SH-SY5Y (cell line): ENCODE results near the gene PIK3CA.

Experiments
- GATA2 ChIP-seq: IDR thresholded peaks from 2 replicates; pipeline ENCODE4 v1.6.1; 2011; ENCODE audit warnings: mild to moderate bottlenecking, low read depth, low read length
- GATA3 ChIP-seq: IDR thresholded peaks from 2 replicates; pipeline ENCODE4 v1.6.1; 2011; ENCODE audit warnings: low read depth, mild to moderate bottlenecking, low read length, moderate library complexity

- no peak for TF ChIP-seq GATA2
- no peak for TF ChIP-seq GATA3
Measured at GRCh38 chr3:179156170-179156569, 8.0 kb downstream of the PIK3CA start.
